NK-92 (cell line): ENCODE results near the gene CD74.
"Not testable (repeated sequence)": the region's sequence is repeated elsewhere in the genome, so short reads cannot be mapped to it uniquely, and the experiment has no call there.

ENCODE experiments used
- DNase-seq: peaks from one replicate; lab custom pipeline; 2025; ENCODE audit not compliant: unreplicated experiment; lab: John Stamatoyannopoulos, UW

The CD74 gene

DNA sequence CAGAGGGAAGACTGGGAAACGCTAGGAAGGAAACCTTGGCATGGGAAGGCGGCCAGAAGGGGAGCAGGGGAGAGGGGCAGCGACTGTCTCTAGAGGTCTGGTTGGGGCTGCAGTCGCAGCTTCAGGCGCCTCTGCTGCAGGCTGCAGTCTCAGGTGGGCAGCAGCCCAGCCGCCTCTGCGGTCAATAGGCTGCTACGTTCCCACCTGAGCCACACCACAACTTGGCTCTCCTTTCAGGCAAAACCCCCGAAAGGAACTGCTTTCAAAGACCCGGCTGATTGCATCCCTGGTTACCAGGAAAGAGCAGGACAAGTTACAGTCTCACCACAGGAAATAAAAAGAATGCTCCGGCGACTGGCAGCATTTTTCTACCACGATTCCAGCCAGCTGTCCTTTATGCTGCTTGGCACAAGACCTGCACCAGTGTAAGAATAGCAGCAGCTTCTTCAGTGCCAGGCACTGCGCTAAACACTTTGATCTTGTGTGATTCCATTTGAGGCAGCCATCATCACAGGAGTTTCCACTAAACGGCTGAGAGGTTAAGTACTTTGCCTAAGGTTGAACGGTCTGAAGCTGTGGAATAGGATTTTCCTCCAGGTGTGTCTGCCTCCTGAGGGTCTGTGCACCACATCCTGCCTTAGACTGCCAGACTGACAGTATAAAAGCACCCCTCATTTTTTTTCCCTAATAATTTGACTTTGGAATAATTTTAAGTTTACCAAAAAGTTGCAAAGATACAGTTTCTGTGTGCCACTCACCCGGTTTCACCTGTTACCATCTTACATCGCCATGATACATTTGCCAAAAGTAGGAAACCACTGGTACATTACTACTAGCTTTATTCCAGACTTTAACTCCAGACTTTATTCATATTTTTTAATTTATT lies 29.3 kb upstream of the CD74 start:
- DNase-seq: no peak

DNA sequence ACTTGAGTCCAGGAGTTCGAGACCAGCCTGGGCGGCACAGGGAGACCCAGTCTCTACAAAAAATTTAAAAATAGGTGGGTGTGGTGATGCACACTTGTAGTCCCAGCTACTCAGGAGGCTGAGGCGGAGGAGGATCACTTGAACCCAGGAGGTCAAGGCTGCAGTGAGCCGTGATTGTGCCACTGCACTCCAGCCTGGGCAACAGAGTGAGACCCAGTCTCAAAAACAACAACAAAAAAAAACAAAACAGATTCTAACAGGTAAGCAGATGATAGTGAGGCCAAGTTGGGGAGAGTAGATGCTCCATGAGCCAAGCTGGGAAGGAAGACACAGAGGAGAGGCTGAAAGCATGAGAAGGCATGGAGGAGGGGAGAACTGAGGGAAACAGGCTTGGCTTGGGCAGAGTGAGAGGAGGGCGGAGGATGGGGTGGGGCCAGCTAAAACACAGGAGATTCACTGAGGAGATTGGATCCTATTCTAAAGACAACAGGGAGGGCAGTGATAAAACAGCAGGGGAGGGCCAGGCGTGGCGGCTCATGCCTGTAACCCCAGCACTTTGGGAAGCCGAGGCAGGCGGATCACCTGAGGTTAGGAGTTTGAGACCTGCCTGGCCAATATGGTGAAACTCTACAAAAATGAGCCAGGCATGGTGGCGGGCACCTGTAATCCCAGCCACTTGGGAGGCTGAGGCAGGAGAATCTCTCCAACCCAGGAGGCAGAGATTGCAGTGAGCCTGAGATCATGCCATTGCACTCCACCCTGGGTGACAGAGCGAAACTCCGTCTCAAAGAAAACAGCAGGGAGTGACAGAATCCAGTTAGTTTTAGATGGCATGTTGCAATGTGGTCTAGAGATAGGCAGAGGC lies 28.5 kb upstream of the CD74 start:
- no peak for DNase-seq

DNA sequence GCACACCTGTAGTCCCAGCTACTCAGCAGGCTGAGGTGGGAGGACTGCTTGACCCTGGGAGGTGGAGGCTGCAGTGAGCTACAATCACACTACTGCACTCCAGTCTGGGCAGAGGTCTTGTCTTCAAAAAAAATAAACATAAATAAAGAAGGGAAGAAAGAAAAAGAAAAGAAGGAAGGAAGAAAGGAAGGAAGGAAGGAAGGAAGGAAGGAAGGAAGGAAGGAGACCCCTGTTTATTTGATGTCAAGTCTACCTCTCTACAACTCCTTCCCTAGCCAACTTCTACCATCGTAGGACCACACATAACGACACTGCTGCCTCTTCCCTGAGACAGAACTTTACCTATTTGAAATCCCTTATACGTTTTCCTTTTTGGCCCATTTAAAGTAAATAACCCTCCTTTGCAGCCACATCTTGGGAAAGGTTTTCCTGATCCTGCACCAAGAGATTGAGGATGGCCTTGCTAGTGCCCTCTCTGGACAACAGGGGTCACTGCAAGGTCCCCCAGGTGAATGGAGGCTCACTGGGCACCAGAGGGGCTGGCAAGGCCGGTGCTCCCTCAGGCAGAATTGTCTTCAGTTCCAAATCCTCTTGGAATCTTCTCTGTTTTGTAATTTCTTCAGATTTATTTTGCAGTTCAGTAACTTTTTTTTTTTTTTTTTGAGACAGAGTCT lies 26.3 kb upstream of the CD74 start:
- DNase-seq: no peak

DNA sequence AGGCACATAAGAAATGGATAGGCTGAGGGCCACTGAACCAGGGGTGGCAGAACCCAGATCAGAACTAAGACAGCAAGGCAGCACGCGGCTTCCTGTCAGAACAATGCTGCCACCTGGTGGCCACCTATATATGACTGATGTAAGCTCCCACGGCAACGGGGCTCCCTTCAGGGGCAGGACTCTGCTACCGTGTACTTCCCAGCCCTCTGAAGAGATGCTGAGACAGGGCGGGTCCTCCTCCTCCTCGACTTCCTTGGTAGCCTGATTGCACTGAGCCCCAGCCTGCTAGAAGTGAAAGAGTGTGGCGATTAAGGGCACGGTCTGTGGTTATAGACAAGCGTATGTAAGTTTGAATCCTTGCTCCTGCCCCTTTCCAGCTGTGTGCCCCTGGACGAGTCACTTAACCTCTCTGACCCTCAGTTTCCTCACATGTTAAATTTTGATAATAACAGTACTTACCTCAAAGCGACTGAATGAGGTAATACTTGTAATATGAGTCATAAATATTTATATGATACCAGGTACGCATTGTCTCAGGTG lies 23.5 kb upstream of the CD74 start:
- no peak for DNase-seq

DNA sequence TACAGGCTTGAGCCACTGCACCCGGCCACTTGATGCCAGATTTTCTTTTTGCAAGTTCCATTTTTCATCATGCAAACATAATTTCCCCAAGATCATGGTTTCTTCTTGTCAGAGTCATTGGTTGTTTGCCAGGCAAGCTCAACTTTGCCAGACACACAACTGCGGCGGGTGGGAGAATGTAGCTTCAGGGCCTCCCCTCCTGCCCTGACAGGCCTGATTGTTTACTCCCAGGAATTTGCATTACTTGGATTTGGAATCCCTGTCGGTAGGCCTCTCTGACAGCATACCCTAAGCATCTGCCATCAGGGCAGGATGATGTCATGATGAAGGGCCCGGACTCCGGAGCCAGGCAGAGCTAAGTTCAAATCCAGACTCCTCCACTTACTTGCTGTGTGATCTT lies 21.8 kb upstream of the CD74 start:
- no peak for DNase-seq

DNA sequence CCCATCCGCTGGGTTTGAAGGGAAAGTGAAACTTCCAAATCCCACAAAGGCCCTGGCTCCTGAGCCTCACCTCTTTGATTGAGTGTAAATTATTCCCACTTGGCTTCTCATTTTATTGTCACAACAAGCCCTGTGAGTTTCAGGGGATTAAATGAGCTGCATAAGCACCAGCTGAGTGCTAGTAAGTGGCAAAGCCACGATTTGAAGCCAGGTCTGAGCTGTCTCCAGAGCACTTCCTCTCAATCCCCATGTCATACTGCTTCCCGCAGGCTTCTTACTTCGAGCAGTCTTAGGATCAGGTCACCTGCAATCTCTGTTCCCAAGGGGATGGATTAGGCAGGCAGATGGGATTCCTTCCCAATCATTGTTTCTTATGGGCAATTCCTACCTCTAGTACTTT lies 18.9 kb upstream of the CD74 start:
- DNase-seq: no peak

DNA sequence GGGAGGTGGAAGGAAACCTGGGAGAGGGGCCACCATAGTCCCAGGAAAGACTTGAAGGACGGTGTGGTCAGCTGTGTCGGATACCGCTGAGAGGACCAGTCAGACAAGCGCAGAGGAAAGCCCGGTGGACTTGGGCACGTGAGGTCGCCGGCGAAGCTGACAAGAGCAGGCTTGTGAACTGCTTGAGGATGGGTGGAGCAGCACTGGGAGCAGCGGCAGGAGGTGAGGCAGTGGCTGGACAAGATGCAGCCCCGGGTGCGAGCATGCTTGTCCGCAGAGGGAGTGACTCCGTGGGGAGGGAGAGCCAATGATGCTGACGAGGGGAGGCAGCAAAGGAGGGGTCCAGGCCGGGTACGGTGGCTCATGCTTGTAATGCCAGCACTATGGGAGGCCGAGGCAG lies 18.3 kb upstream of the CD74 start:
- no peak for DNase-seq

DNA sequence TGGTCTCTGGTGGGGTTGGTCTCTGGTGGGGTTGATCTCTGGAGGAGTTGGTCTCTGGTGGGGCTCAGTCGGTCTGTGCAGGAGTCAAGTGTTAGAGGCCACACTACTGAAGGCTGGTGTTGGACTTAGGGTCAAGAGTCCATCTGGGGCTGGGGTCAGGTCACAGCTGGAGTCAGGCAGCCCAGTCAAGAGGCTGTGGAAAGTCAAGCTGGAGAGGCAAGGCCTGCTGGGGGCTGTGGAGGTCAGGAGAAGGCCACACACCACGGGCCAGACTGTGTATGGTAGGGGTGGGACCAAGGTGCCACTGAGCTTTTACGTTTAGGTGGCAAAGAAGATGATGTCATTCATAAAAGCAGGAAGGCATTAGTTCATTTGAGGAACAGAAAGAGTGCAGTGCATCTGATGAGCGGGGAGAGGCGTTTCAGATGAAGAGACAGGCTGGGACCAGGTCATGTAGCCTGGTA lies 16.7 kb upstream of the CD74 start:
- DNase-seq: no peak

DNA sequence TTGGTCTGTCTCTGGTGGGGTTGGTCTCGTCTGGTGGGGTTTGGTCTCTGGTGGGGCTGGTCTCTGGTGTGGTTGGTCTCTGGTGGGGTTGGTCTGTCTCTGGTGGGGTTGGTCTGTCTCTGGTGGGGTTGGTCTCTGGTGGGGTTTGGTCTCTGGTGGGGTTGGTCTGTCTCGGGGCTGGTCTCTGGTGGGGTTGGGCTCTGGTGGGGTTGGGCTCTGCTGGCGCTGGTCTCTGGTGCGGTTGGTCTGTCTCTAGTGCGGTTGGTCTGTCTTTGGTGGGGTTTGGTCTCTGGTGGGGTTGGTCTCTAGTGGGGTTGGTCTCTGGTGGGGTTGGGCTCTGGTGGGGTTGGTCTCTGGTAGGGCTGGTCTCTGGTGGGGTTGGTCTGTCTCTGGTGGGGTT lies 16.3 kb upstream of the CD74 start:
- no peak for DNase-seq

DNA sequence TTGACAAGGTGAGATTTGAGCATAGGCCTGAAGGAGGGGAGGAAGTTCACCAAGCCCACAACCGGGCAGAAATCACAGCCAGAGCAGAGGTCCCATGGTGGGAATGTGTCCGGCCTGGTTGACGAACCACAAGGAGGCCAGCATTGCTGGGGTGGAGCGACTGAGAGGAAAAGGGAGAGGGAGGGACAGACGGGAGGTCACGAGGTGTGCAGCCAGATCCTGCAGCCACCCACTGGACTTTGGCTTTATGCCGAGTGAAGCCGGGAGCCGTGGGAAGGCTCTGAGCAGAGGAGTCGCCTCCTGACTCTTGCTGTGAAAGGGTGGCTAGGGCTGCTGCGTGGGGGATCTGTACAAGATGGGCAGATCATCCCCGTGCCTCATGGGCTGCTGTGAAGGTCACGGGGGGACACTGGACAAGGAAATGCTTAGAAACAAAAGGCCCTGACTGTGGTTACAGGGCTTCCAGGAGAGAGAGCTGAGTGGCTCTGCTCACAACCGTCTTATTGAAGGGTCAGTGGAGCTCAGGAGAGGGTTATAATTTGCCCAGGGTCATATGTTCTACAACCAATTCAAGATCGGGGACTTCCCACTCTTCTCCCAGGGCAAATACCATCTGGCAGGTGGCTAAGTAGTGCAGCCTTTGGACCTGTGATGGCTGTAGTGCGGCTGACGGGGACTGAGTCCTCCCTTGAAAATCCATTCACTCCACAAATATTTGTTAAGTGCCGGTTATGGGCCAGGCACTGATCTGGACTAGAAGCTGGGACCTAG lies 15.6 kb upstream of the CD74 start:
- no peak for DNase-seq

DNA sequence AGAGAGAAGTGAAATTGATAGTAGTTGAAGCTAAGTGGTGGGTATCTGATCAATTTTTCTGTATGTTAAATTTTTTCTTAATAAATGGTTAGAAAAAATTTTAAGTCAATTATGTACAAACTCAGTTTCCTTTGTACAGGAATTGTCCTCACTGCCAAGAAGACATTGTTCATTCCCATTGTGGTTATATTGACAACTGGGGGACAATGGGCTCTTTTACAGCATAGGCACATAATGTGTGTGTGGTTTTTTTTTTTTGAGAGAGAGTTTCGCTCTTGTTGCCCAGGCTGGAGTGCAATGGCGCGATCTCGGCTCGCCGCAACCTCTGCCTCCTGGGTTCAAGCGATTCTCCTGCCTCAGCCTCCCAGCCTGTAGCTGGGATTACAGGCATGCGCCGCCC lies 13.5 kb upstream of the CD74 start:
- DNase-seq: not testable (repeated sequence)

DNA sequence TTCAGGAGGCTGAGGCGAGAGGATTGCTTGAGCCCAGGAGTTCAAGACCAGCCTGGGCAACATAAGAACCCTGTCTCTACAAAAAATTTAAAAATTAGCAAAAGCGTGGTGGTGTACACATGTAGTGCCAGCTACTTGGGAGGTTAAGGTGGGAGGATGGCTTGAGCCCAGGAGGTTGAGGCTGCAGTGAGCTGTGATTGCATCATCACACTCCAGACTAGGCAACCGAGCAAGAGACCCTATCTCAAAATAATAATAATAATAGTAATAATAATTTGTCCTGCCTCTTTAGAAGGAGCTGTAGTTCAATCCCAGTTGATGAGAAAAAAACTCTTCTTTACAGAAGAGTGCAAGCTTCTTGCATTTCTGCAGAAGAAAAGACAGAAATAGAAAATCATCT lies 10.0 kb upstream of the CD74 start:
- DNase-seq: no peak

DNA sequence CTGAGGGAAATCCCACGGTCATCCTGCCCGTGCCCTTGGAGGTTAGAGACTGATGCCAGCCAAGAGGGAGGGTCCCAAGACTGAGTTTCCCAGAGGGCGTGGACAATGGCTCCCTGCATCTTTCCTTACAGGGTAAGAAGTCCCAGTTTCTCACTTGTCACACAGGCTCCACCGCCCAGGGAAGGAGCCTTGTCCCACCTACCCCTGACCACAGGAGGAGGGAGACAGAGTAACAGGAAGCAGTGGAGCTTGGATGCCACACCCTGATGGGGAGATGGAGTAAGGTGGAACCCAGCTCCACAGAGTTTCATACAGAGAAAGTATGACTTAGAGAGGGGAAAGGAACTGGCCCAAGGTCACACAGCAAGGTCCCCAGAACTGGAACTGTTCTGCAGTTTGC lies 9.4 kb upstream of the CD74 start:
- DNase-seq: no peak

DNA sequence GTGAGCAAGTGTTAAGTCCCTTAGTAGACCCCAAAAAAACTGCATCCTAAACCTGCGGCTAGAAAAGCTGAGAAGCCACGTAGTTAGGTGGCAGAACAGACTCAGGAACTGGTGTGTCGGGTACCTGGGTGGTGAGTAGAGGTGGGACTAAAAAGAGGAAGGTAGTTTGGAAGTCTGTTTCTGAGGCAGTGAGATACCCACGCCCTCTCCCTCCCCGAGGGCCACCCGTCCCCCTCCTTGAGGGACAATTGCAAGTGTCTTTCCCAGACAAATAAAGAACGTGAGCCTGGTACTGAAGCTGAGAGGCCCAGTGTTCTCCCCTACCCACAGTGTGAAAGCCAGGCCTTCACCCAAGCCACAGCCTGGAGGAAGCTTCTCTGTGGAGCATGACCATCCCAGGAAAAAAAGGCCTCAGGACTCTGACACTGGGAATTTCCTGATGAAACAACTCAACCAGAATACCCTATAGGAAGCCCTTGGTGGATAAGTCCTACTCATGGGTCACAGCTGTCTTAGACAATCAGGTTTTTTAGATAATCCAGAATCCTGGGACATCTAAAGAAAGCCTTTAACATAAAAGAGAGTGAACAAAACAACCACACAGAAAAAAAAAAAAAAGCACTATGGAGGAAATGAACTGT lies 7.0 kb upstream of the CD74 start:
- no peak for DNase-seq

DNA sequence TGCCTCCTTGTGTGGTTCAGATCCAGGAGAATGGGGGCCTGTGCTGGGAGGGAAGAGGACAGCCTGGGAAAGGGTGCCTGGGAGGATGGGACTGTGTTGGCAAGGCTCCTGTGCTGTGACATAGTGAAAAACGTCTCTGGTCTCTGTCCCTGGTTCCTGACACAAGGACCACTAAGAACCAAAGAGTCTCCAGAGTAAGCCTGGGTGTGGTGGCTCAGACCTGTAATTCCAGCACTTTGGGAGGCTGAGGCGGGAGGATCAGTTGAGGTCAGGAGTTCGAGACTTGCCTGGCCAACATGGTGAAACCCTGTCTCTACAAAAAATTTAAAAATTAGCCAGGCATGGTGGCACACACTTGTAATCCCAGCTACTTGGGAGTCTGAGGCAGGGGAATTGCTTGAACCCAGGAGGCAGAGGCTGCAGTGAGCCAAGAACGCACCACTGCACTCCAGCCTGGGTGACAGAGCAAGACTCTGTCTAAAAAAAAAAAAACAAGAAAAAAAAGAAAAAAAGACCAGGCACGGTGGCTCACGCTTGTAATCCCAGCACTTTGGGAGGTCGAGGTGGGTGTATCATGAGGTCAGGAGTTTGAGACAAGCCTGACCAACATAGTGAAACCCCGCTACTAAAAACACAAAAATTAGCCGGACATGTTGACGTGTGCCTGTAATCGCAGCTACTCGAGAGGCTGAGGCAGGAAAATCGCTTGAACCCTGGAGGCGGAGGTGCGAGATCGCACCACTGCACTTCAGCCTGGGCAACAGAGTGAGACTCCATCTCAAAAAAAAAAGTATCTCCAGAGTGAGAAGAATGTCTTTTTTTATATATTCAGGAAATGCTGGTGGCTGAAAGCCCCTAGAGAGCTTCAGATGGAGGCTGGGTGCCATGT lies 1.4 kb upstream of the CD74 start:
- not testable (repeated sequence) for DNase-seq

DNA sequence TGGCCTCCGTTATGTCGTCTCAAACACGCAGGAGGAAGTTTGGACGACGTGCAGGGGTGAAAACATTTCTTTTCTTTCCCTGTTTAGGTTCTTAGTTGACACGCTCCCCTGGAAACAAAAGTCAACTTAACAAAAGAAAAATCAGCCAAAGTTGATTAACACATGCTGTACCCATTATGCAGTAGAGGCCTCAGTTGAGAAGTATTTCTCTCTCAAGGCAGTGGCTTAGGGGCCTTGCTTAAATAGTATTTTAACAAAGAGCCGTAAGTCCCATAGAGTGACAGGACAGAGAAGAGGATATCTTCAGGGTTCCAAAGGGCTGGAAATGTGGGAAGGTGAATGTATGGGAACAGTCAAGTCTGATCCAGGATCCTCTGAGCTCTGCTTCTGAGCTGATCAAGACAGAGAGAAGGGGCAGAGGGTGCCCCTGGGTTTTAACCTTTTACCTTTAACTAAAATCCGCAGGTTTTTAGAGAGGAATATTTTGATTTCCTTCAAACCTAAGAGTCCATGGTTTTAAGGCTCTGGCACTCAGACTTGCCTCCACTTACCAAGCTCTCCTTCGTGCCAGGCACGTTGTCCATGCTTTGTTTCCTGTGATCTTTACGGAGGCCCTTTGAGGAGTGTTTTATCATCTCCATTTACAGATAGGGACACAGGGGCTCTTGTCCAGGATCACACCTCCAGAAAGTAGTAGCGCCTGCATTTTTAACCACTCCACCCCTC lies 629 bp upstream of the CD74 start:
- DNase-seq: no peak

DNA sequence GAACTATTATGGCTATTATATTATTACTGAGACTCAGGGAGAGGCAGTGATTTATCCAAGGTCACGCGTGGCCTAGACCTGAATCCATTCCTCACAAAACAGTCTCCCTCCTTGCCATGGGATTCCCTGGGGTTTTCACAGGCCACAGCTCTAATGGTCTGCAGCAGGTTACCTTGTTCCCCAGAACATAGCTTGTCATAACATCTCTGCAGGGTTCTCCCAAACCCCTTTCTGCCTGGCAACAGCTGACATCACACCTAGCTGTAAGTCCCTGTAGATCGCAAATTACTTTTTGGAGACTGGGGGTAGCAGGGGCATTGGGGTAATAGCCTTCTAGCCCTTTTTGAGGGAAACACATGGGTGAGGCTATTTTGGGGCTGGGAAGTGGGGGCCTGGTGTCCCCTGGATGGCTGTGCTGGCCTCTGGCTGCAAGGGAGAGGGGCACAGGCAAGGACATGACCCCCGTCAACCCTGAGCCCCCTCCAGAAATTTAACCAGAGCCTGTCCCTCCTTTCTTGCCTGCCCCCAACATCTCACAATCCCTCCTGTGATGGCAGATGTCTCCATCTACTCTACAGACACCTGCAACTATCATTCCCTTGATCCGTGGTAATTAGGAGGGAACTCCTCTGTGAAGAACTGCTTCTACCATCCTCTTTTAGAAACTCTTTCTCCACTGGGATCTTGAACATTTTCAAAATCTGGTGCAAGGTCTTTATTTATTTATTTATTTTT lies 1.3 kb downstream of the CD74 start:
- DNase-seq: no peak
